Measurements from ENCODE around the gene FBXO27. TPM values are rescaled to one million over a fixed set of nuclear protein-coding genes. Genes with fewer than 3 reads are reported as not detected.

FBXO27 gene
- total RNA-seq, 1 donor from 2014 or later, result 10.3 TPM

- DNase-seq (ENCODE audit: low spot score, unreplicated experiment), result no peak
- Mint-ChIP-seq H3K27me3 (no peaks in the 10 kb centered on the region), H3K9me3 (ENCODE audit: low read depth) (peaks cover 4% of the 10 kb centered on the region), H3K36me3 (ENCODE audit: insufficient read depth) (no peaks in the 10 kb centered on the region), H3K4me3 (ENCODE audit: low read depth) (no peak overlapping the region), H3K27ac (no peak overlapping the region), H3K4me1 (ENCODE audit: low read depth) (peaks cover 22% of the 10 kb centered on the region)
- no peak for TF ChIP-seq CTCF (IDR thresholded peaks at IDR 0.05; ENCODE audit: unreplicated experiment)
Observed at GRCh38 chr19:38978326-38978689, 54.0 kb downstream of the FBXO27 start.

GRCh38 chr19:38977445-38978325, 54.7 kb downstream of the FBXO27 start:
- H3K4me3 Mint-ChIP-seq (ENCODE audit: low read depth), result no peak overlapping the region
- no peaks in the 10 kb centered on the region for H3K36me3 Mint-ChIP-seq (ENCODE audit: insufficient read depth)
- H3K4me1 Mint-ChIP-seq (ENCODE audit: low read depth), result peaks cover 22% of the 10 kb centered on the region
- H3K9me3 Mint-ChIP-seq (ENCODE audit: low read depth), result peaks cover 4% of the 10 kb centered on the region
- no peak for TF ChIP-seq CTCF (IDR thresholded peaks at IDR 0.05; ENCODE audit: unreplicated experiment)
- no peak overlapping the region for H3K27ac Mint-ChIP-seq
- no peaks in the 10 kb centered on the region for H3K27me3 Mint-ChIP-seq
- DNase-seq (ENCODE audit: low spot score, unreplicated experiment), result no peak

- H3K4me1 Mint-ChIP-seq (ENCODE audit: low read depth), result peaks cover 22% of the 10 kb centered on the region
- peak overlapping the region; percentile 94 for H3K27ac Mint-ChIP-seq
- H3K9me3 Mint-ChIP-seq (ENCODE audit: low read depth), result peaks cover 4% of the 10 kb centered on the region
- no peak for TF ChIP-seq CTCF (IDR thresholded peaks at IDR 0.05; ENCODE audit: unreplicated experiment)
- DNase-seq (ENCODE audit: low spot score, unreplicated experiment), result no peak
- peak overlapping the region; percentile 88 for H3K4me3 Mint-ChIP-seq (ENCODE audit: low read depth)
- H3K36me3 Mint-ChIP-seq (ENCODE audit: insufficient read depth), result peaks cover 4% of the 10 kb centered on the region
- H3K27me3 Mint-ChIP-seq, result no peaks in the 10 kb centered on the region
Observed at GRCh38 chr19:38975861-38976271, 56.5 kb downstream of the FBXO27 start.

- H3K27ac Mint-ChIP-seq, result peak within 1 kb of the TSS; percentile 94
- peak; percentile 29 for DNase-seq (ENCODE audit: low spot score, unreplicated experiment)
- peaks cover 22% of the 10 kb centered on the region for H3K4me1 Mint-ChIP-seq (ENCODE audit: low read depth)
- H3K36me3 Mint-ChIP-seq (ENCODE audit: insufficient read depth), result peaks cover 4% of the 10 kb centered on the region
- H3K4me3 Mint-ChIP-seq (ENCODE audit: low read depth), result peak within 1 kb of the TSS; percentile 88
- TF ChIP-seq CTCF (IDR thresholded peaks at IDR 0.05; ENCODE audit: unreplicated experiment), result no peak
- H3K27me3 Mint-ChIP-seq, result no peaks in the 10 kb centered on the region
- peaks cover under 1% of the 10 kb centered on the region for H3K9me3 Mint-ChIP-seq (ENCODE audit: low read depth)
Observed at GRCh38 chr19:38975214-38975860, 57.0 kb downstream of the FBXO27 start, which contains the start of gene FBXO17. Gene FBXO17 (minus strand): TSS chr19:38975742. CDS start chr19:38950319, 25,423 bp downstream.

GRCh38 chr19:38974624-38975213, 57.6 kb downstream of the FBXO27 start:
- Mint-ChIP-seq H3K27ac (peak overlapping the region; percentile 88), H3K9me3 (ENCODE audit: low read depth) (no peaks in the 10 kb centered on the region), H3K27me3 (no peaks in the 10 kb centered on the region), H3K4me3 (ENCODE audit: low read depth) (peak overlapping the region; percentile 84), H3K4me1 (ENCODE audit: low read depth) (peaks cover 22% of the 10 kb centered on the region), H3K36me3 (ENCODE audit: insufficient read depth) (peaks cover 4% of the 10 kb centered on the region)
- TF ChIP-seq CTCF (IDR thresholded peaks at IDR 0.05; ENCODE audit: unreplicated experiment), result no peak
- DNase-seq (ENCODE audit: low spot score, unreplicated experiment), result no peak
